ENCODE data around the gene GRIN2A.

GRIN2A gene

GRCh38 chr16:9757687-9758086 lies 424.5 kb downstream of the GRIN2A start:
- no peak for DNase-seq (ENCODE audit: low read depth)

- DNase-seq (ENCODE audit: low read depth): no peak
Observed at GRCh38 chr16:9756434-9756833, 425.8 kb downstream of the GRIN2A start.

- DNase-seq (ENCODE audit: low read depth): no peak
Observed at GRCh38 chr16:9755081-9755480, 427.1 kb downstream of the GRIN2A start.

GRCh38 chr16:9741776-9742175 lies 440.5 kb downstream of the GRIN2A start:
- no peak for DNase-seq (ENCODE audit: low read depth)

- no peak for DNase-seq (ENCODE audit: low read depth)
Observed at GRCh38 chr16:9739301-9739700, 442.9 kb downstream of the GRIN2A start.

- no peak for DNase-seq (ENCODE audit: low read depth)
Observed at GRCh38 chr16:9738690-9739089, 443.5 kb downstream of the GRIN2A start.

GRCh38 chr16:9736547-9736946 lies 445.7 kb downstream of the GRIN2A start:
- no peak for DNase-seq (ENCODE audit: low read depth)

- no peak for DNase-seq (ENCODE audit: low read depth)
Observed at GRCh38 chr16:9723136-9723535, 459.1 kb downstream of the GRIN2A start.

GRCh38 chr16:9713907-9714306 lies 468.3 kb downstream of the GRIN2A start:
- DNase-seq (ENCODE audit: low read depth): no peak

- DNase-seq (ENCODE audit: low read depth): no peak
Observed at GRCh38 chr16:9713156-9713555, 469.1 kb downstream of the GRIN2A start.

GRCh38 chr16:9708972-9709620 lies 473.1 kb downstream of the GRIN2A start:
- DNase-seq (ENCODE audit: low read depth): no peak

GRCh38 chr16:9706217-9706836 lies 475.9 kb downstream of the GRIN2A start:
- DNase-seq (ENCODE audit: low read depth): no peak

GRCh38 chr16:9703731-9704130 lies 478.5 kb downstream of the GRIN2A start:
- no peak for DNase-seq (ENCODE audit: low read depth)

Data from activated T-helper 9 cell treated with anti-CD3 and anti-CD28 coated beads, Interleukin-2, amount 50 U/mL, for 16 hours (primary cell).